Measurements from ENCODE around the gene C1orf146. TPM values are rescaled to one million over a fixed set of nuclear protein-coding genes. Genes with fewer than 3 reads are reported as not detected.
"Not testable (repeated sequence)": the region's sequence is repeated elsewhere in the genome, so short reads cannot be mapped to it uniquely, and the experiment has no call there.

Gene C1orf146
- total RNA-seq, 8 experiments from 2014 or later, result 0.16 to 0.59 TPM; not detected in 6

DNA sequence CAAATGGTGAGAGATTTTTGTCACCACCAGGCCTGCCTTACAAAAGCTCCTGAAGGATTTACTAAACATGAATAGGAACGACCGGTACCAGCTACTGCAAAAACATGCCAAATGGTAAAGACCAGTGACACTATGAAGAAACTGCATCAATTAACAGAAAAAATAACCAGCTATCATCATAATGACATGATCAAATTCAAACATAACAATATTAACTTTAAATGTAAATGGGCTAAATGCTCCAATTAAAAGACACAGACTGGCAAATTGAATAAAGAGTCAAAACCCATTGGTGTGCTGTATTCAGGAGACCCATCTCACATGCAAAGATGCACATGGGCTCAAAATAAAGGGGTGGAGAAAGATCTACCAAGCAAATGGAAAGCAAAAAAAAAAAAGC, 63.7 kb downstream of the C1orf146 start:
- WGBS, 10 experiments, result 77 to 100% (median 91%) methylated on average over 2 of the region's 2 CpGs; no CpG with 5 or more reads in 4 of the 10 experiments
- not testable (repeated sequence) for H3K4me1 ChIP-seq (replicated peaks in 1 of 2); H3K4me3 ChIP-seq; ATAC-seq (replicated peaks in 6 of 8); H3K27ac ChIP-seq
- in situ Hi-C loops (cut with MboI; ENCODE audit: low pct_unique_long_range_greater_than_20kb in 2 of 9, low sequenced_read_pairs in 9 of 9, unreplicated experiment in 9 of 9), result loop anchor here in 2 of 9 experiments (25.0 kb wide), 2 partner anchors 269 to 294 kb away; no protein-coding TSS in a partner anchor

GRCh38 chr1:92291372-92291999, 73.8 kb downstream of the C1orf146 start:
- in situ Hi-C loops (cut with MboI; ENCODE audit: low pct_unique_long_range_greater_than_20kb in 2 of 9, low sequenced_read_pairs in 9 of 9, unreplicated experiment in 9 of 9), result loop anchor here in 2 of 9 experiments (25.0 kb wide), 2 partner anchors 279 to 304 kb away; no protein-coding TSS in a partner anchor
- ATAC-seq (replicated peaks in 6 of 8), result peak in 7 of 8 experiments; percentile 33 to 76 (median 64)
- Histone ChIP-seq H3K4me3 (no peak overlapping the region), H3K27ac (no peak overlapping the region), H3K4me1 (replicated peaks in 1 of 2) (no peaks in the 10 kb centered on the region)
- 4 to 71% (median 39%) methylated on average over 1 to 3 of the region's 3 CpGs; no CpG with 5 or more reads in 1 of the 10 experiments for WGBS, 10 experiments

Other genes starting within 250 kb of the C1orf146 start
- gene EPHX4, start 187.9 kb upstream of the C1orf146 start, total RNA-seq, result 1 to 10 TPM in 2 of 8 experiments, under 1 TPM in 3, not detected in 3; 0.37 to 1.3 (median 0.87) TPM
- gene SETSIP, start 142.5 kb upstream of the C1orf146 start, total RNA-seq, result 1 to 10 TPM in 1 of 8 experiments, under 1 TPM in 5, not detected in 2; 0.27 to 1.3 (median 0.71) TPM
- 10 to 100 TPM in 5 of 8 experiments, 1 to 10 TPM in 3; 2.4 to 56.1 (median 13.4) TPM for gene BTBD8, start 137.6 kb upstream of the C1orf146 start, total RNA-seq
- 10 to 100 TPM; 10.7 to 32.1 (median 20.9) TPM for gene GLMN, start 81.1 kb downstream of the C1orf146 start, total RNA-seq
- gene RPAP2, start 81.1 kb downstream of the C1orf146 start, total RNA-seq, result 10 to 100 TPM; 14.5 to 32.4 (median 21.3) TPM